HEK293T (cell line): Measurements from ENCODE around the gene JCHAIN.
"Not testable (repeated sequence)": the region's sequence is repeated elsewhere in the genome, so short reads cannot be mapped to it uniquely, and the experiment has no call there.

ENCODE experiments used
- CTCF ChIA-PET: fragments of 350-600 bp; formaldehyde crosslinking; extraction: SDS; loops from one replicate; lab custom pipeline; 2021; ENCODE audit warnings: antibody characterized with exemption, inconsistent platforms; lab: Yijun Ruan, JAX
- POLR2A ChIA-PET: fragments of 350-600 bp; formaldehyde crosslinking; extraction: SDS; loops from one replicate; lab custom pipeline; 2020; ENCODE audit warnings: antibody characterized with exemption, inconsistent platforms; lab: Yijun Ruan, JAX
- DNase-seq: peaks from one replicate; pipeline ENCODE4 v3.0.0; 2012; ENCODE audit warnings: mixed read lengths; ENCODE audit errors: extremely low spot score
- ARNT ChIP-seq: fragments of 450-650 bp; IDR thresholded peaks from 2 replicates; pipeline ENCODE4 v1.6.1; 2017; ENCODE audit warnings: mild to moderate bottlenecking
- BHLHE40 ChIP-seq: fragments of 450-650 bp; IDR thresholded peaks from 2 replicates; pipeline ENCODE4 v1.6.1; 2016; ENCODE audit warnings: mild to moderate bottlenecking, moderate library complexity, borderline replicate concordance
- CTBP1 ChIP-seq: fragments of 450-650 bp; IDR thresholded peaks from 2 replicates; pipeline ENCODE4 v1.6.1; 2016; ENCODE audit warnings: borderline replicate concordance
- ELF4 ChIP-seq: fragments of 450-650 bp; IDR thresholded peaks from 2 replicates; pipeline ENCODE4 v1.6.1; 2017; ENCODE audit warnings: antibody characterized with exemption
- FOXA1 ChIP-seq: fragments of 450-650 bp; IDR thresholded peaks from 2 replicates; pipeline ENCODE4 v1.6.1; 2016; ENCODE audit warnings: mild to moderate bottlenecking
- FOXK2 ChIP-seq: fragments of 450-650 bp; IDR thresholded peaks from 2 replicates; pipeline ENCODE4 v1.6.1; 2016; ENCODE audit warnings: mild to moderate bottlenecking
- FOXM1 ChIP-seq: fragments of 450-650 bp; IDR thresholded peaks from 2 replicates; pipeline ENCODE4 v1.6.1; 2017; ENCODE audit warnings: mild to moderate bottlenecking, borderline replicate concordance
- HDGF ChIP-seq: fragments of 450-650 bp; IDR thresholded peaks from 2 replicates; pipeline ENCODE4 v1.6.1; 2017; ENCODE audit warnings: antibody characterized with exemption, borderline replicate concordance
- L3MBTL2 ChIP-seq: fragments of 450-650 bp; conservative IDR thresholded peaks from 2 replicates; pipeline ENCODE4 v1.6.1; 2016; ENCODE audit warnings: mild to moderate bottlenecking
- LEF1 ChIP-seq: fragments of 450-650 bp; IDR thresholded peaks from 2 replicates; pipeline ENCODE4 v1.6.1; 2017; ENCODE audit warnings: mild to moderate bottlenecking, borderline replicate concordance
- NFRKB ChIP-seq: fragments of 450-650 bp; IDR thresholded peaks from 2 replicates; pipeline ENCODE4 v1.6.1; 2016; ENCODE audit warnings: mild to moderate bottlenecking, moderate library complexity
- SP1 ChIP-seq: fragments of 450-650 bp; IDR thresholded peaks from 2 replicates; pipeline ENCODE4 v1.6.1; 2017
- SUZ12 ChIP-seq: fragments of 450-650 bp; IDR thresholded peaks from 2 replicates; pipeline ENCODE4 v1.6.1; 2016; ENCODE audit warnings: mild to moderate bottlenecking
- TARDBP ChIP-seq: fragments of 450-650 bp; IDR thresholded peaks from 2 replicates; pipeline ENCODE4 v1.6.1; 2016
- ZNF384 ChIP-seq: fragments of 450-650 bp; IDR thresholded peaks from 2 replicates; pipeline ENCODE4 v1.6.1; 2016
- TF ChIP-seq, protein P1 (sequence below): fragments of 450-650 bp; IDR thresholded peaks from 2 replicates; pipeline ENCODE4 v1.6.1; 2016

The JCHAIN gene

DNA sequence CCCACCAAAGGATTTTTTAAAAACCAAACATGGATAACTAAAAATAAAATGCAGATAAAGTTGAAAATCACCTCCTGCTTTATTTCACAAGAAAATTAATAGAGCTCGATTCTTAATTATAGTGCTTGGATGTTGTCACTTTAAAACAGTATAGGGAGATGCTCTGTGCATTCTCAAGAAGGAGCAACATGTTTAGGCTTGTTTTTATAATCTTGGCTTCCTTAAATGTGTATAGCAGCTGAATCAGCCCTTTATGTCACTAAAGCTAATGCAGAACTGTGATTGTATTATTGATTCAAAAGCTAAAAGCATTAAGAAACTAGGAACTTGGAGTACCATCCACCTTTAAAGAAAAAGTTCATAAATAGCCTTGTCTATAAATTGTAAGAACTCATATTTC, 35.0 kb upstream of the JCHAIN start:
- ChIA-PET POLR2A (interaction anchor here (1.5 kb wide), 1 partner anchor 201 kb away, joined by 4 read pairs; the partner anchor contains the start of gene MOB1B), CTCF (no interaction called here)
- no peak for TF ChIP-seq SP1
- TF ChIP-seq L3MBTL2, result no peak
- TF ChIP-seq, protein P1, sequence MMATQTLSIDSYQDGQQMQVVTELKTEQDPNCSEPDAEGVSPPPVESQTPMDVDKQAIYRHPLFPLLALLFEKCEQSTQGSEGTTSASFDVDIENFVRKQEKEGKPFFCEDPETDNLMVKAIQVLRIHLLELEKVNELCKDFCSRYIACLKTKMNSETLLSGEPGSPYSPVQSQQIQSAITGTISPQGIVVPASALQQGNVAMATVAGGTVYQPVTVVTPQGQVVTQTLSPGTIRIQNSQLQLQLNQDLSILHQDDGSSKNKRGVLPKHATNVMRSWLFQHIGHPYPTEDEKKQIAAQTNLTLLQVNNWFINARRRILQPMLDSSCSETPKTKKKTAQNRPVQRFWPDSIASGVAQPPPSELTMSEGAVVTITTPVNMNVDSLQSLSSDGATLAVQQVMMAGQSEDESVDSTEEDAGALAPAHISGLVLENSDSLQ, result no peak
- TF ChIP-seq ZNF384, result no peak
- no peak for DNase-seq

DNA sequence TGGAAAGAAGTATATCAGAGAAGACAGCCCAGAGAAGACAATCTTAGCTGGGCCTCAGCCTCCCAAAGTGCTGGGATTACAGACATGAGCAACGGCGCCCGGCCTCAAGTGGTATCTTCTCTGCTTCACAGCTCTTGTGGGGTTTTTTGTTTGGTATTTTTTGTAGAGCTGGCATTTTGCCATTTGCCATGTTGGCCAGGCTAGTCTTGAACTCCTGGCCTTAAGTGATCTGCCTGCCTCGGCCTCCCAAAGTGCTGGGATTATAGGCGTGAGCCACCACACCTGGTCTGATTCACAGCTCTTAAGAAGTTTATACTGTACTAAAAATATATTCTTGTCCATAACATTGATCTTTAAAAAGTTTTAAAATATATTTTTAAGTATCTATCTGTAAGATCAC, 34.4 kb upstream of the JCHAIN start:
- ChIA-PET CTCF (no interaction called here), POLR2A (interaction anchor here (1.5 kb wide), 1 partner anchor 201 kb away, joined by 4 read pairs; the partner anchor contains the start of gene MOB1B)
- TF ChIP-seq SUZ12 (no peak), BHLHE40 (no peak), TARDBP (no peak), ZNF384 (no peak), LEF1 (no peak), ARNT (no peak), HDGF (no peak), CTBP1 (no peak), ELF4 (no peak), FOXA1 (no peak), FOXK2 (no peak), FOXM1 (no peak), L3MBTL2 (no peak), SP1 (no peak), NFRKB (no peak)
- TF ChIP-seq, protein P1, result no peak
- no peak for DNase-seq

DNA sequence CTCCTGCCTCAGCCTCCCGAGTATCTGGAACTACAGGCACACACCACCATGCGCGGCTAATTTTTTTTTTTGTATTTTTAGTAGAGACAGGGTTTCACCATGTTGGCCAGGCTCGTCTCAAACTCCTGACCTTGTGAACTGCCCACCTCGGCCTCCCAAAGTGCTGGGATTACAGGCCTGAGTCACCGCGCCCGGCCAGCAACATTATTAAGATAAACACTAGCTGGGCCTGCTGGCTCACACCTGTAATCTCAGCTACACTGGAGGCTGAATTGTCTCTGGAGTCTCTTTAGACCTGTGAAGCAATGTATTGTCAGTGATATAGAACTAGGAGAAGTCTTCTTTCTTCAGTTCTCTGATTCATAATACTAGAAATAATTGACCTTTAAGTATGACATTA, 32.1 kb upstream of the JCHAIN start:
- CTCF ChIA-PET, POLR2A ChIA-PET: not testable (repeated sequence)

DNA sequence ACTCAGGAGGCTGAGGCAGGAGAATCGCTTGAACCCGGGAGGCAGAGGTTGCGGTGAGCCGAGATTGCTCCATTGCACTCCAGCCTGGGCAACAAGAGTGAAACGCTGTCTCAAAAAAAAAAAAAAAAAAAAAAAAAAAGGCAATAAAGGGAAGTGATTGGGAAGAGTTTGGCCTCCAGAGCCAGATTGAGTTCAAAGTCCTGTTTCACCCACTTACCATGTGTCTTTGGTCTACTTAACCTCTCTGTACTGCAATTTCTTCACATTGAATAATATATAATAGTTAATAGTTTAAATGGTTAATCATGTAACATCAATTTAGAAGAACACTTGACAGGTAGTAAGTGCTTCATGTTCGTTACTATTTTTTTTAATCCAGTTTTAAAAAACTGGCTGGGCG, 28.3 kb upstream of the JCHAIN start:
- CTCF ChIA-PET, DNase-seq, POLR2A ChIA-PET: not testable (repeated sequence)

More for the DNA sequence above, 32.1 kb upstream of the JCHAIN start:
- not testable (repeated sequence) for DNase-seq

DNA sequence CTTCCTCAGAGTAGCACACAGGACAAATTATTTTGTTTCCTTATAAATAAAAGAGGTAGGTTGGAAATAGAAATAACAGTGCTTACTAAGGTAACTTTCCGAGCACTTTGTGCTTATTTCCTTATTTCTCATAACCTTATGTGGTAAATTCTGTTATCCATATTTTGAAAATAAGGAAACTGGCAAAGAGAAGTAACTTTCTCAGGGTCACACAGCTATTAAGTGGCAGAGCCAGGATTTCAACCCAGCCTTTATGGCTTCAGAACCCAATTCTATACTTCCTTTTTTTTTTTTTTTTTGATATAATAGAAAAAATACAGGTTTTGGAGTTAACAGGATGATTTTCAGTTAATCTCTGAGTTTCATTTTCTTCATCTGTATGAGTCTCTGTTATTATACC, 25.4 kb upstream of the JCHAIN start:
- ChIA-PET POLR2A (interaction anchor here (0.8 kb wide), 1 partner anchor 13 kb away, joined by 3 read pairs; no protein-coding TSS in a partner anchor), CTCF (interaction anchor here (0.6 kb wide), 1 partner anchor 35 kb away, joined by 6 read pairs; no protein-coding TSS in a partner anchor)
- no peak for DNase-seq
- TF ChIP-seq LEF1 (no peak), FOXK2 (no peak), BHLHE40 (no peak), SP1 (no peak), L3MBTL2 (no peak), NFRKB (no peak), ARNT (no peak), TARDBP (no peak), FOXM1 (no peak), ZNF384 (no peak), FOXA1 (no peak), CTBP1 (no peak), SUZ12 (no peak), ELF4 (no peak), HDGF (no peak)
- TF ChIP-seq, protein P1, result no peak

DNA sequence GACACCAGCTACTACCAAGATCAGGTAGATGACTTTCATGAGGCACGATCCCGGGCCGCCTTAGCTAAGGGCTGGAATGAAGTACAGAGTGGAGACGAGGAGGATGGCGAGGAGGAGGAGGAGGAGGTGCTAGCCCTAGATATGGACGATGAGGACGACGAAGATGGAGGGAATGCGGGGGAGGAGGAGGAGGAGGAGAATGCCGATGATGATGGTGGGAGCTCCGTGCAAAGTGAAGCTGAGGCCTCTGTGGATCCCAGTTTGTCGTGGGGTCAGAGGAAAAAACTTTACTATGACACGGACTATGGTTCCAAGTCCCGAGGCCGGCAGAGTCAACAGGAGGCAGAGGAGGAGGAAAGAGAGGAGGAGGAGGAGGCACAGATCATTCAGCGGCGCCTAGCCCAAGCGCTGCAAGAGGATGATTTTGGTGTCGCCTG, 22.5 kb upstream of the JCHAIN start:
- CTCF ChIA-PET, result interaction anchor here (0.6 kb wide), 1 partner anchor 65 kb away, joined by 6 read pairs; no protein-coding TSS in a partner anchor
- POLR2A ChIA-PET, result interaction anchor here (1.0 to 1.2 kb wide), 3 partner anchors 16 to 33 kb away, joined by 3 to 11 read pairs (median 3); partner anchors contain the start of gene RUFY3
- no peak for DNase-seq
- no peak for TF ChIP-seq HDGF
- no peak for TF ChIP-seq L3MBTL2
